GM19397 (cell line): ENCODE results near the gene PWP2.
"Not testable (repeated sequence)": the region's sequence is repeated elsewhere in the genome, so short reads cannot be mapped to it uniquely, and the experiment has no call there.

ENCODE experiments used
- ATAC-seq: cut with Tn5 transposase; IDR thresholded peaks from one replicate; pipeline ENCODE4 v1.9.1; 2021; ENCODE audit warnings: mild to moderate bottlenecking, moderate library complexity; ENCODE audit not compliant: unreplicated experiment

PWP2 gene

DNA sequence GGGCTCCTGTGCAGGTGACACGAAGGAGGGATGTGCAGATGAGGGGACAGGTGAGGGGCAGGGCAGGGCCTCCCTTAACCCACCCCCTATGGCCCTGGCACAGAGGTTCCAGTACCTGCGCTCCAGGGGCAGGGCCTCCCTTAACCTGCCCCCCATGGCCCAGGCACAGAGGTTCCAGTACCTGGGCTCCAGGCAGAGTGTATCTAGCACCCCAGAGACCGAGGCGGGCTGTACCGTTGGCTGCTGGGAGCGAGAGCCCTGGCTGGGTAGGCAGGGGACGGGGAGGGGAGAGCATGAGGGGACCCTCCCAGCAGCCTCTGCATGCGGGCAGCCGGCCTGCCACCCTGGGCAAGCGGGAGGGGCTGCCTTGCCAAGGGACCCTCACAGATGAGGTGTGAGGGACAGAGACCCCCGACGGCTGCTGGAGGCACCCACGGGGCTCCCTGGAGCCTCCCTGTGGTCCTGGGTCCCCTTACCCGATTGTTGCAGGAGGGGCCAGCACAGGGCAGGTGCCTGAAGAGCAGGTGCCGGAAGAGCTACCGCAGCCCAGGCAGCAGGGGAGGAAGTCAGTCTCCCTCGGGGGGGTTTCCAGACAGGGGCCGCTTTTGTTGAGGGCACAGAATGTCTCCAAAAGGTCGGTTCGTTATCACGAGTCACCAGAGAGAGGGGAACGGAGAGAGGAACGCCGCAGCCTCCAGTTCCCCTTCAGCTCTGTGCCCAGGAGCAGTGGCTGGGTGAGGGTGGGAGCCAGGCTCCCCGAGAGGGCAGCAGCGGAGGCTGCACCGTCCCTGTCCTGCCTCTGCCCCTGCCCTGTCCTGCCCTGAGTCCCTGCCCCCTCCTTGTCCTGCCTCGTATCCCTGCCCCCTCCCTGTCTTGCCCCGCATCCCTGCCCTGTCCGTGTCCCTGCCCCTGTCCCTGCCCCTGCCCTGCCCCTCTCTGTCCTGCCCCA is 52.4 kb downstream of the PWP2 start:
- not testable (repeated sequence) for ATAC-seq

DNA sequence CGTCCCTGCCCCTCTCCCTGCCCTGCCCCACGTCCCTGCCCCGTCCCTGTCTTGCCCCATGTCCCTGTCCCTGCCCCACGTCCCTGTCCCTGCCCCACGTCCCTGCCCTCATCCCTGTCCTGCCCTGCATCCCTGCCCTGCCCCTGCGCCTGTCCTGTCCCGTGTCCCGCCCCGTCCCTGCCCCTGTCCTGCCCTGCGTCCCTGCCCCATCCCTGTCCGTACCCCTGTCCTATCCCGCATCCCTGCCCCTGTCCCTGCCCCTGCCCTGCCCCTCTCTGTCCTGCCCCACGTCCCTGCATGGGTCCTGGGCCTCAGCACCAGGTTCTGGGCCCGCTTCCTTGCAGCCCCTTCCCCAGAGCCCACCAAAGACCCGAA is 53.1 kb downstream of the PWP2 start:
- ATAC-seq = not testable (repeated sequence)

GRCh38 chr21:44160821-44161220 is 53.6 kb downstream of the PWP2 start:
- not testable (repeated sequence) for ATAC-seq

DNA sequence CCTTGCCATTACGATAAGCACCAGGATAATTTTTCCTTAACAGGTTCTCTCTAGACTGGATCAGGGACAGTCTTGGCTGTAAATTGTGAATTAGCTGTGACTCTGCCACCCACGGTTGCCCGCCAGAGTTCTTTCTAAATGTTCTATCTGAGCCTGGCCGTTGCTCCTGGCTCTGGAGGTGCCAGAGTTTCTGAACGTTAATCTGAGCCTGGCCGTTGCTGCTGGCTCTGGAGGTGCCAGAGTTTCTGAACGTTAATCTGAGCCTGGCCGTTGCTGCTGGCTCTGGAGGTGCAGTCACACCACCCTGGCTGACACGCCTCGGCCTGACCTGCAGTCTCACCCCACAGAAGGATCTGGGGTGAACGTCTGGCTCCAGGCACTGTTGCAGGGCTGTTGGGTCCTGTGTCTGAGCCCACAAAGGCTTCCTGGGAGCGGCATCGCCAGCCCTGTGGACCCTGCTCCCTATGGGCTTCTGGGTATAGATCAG is 56.0 kb downstream of the PWP2 start:
- ATAC-seq = not testable (repeated sequence)

GRCh38 chr21:44165933-44166332 is 58.7 kb downstream of the PWP2 start:
- ATAC-seq = not testable (repeated sequence)

DNA sequence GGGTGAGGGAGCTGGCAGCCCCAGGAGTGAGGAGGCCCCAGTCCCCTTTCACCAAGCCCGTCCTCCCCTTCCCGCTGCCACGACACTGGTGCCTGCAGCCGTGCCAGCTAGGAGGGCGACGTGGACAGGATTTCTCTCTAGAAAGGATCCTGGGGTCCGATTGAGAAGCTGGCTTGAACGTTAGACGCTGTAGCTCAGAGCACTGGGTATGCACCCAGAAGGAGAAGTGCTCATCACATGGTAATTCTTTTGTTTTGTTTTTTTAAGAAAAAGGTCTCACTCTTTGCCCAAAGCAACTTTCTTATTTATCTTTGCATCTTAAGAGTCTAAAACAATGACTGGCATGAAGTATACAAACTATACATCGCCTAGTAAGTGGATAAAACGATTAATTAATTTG is 60.3 kb downstream of the PWP2 start:
- ATAC-seq = not testable (repeated sequence)

DNA sequence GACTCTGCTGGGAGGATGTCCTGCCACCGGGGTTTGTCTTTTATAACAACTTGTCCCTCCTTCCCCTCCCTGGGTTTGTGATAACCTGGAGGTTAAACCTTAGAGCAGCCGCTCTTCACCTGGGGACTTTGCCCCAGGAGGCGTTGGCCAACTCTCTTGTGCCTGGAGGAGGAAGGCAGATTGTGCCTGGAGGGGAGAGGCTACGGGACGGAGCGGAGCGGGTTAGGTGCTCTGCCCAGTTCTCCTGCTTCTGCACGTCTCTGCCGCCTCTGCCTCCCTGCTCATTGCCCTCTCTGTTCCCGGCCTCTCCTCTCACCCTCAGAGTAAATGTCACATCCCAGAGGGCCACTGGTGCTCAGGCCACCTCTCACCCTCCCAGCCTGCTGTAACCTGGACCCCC is 63.1 kb downstream of the PWP2 start:
- ATAC-seq = not testable (repeated sequence)

DNA sequence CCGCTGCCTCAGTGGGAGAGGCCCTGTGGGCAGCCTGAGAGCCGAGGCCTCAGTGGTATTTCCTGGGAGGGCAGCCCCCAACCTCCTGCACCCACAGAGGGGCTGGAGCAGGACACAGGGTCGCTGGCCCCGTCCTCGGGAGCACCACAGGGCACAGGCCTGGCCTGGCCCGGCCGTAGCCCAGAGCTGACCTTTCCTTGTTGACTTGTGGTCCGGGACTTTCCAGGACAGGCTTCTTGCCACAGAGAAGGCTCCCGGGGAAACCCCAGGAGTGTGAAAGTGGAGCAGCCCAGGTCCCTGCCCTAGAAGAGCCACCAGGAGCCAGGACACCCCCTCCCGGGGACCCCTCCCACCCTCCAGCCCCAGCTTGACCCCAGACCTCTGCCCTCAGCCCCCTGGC is 63.7 kb downstream of the PWP2 start:
- ATAC-seq = not testable (repeated sequence)

GRCh38 chr21:44171962-44172572 is 64.9 kb downstream of the PWP2 start:
- not testable (repeated sequence) for ATAC-seq

DNA sequence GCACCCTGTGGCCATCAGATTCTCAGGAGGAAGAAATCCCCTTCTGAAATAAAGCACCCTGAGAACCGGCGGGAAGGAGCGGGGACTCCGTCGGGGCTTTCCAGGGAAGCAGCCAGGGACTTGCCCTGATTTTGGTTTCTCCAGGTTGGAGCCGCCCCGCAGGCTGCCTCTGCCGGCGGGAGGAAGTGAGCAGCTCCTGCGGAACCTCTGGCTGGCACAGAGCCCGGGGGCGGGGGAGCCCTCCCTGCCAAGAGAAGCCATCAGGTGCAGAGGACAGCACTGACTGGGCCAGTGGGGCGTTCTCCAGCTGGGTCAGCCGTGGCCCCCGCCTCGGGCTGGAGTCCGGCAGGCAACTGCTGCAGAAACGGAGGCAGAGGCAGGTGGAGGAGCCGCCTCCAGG is 65.5 kb downstream of the PWP2 start:
- not testable (repeated sequence) for ATAC-seq

GRCh38 chr21:44175189-44175588 is 68.0 kb downstream of the PWP2 start:
- not testable (repeated sequence) for ATAC-seq

GRCh38 chr21:44176127-44176526 is 68.9 kb downstream of the PWP2 start:
- not testable (repeated sequence) for ATAC-seq
